ENCODE results near the gene CHCHD6. TPM values are rescaled to one million over a fixed set of nuclear protein-coding genes. Genes with fewer than 3 reads are reported as not detected.

CHCHD6 gene
- total and polyA plus RNA-seq, 2 of the 4 experiments (the other 2 are of a cell fraction) = 18.8 to 28.9 TPM

DNA sequence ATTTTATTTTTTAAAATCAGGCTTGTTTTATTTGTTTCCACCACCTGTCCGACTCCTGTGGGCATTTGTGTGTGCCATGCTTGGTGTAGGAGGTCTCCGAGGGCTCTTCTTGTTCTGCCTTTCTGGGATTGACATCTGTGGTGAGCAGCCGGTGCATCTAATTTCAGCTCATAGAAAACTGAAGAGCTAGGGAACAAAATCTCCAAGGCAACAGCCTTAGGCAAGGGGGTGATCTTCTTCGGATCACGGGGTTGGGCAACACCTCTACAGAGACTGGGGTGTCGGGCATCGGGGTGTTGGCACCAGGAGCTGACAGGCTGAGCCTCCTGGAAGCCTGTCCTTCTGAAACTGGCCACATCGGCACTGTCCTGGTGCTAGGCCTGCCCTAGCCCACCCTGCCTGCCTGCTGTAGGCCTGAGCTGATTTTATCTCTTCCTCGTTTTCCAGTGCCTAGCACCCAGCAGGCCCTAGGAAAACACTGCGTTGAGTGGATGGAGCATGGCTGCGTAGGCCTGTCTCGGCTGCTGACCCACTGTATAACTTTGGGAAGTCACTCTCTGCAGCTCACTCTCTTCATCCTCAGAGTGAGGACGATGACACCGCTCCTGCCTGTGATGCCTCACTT lies 10.3 kb downstream of the CHCHD6 start:
- Histone ChIP-seq H3K4me3 (ENCODE audit: insufficient read depth, low read depth, low read length) (no peak overlapping the region), H3K9me3 (ENCODE audit: control insufficient read depth, insufficient read depth, low read length) (no peaks in the 10 kb centered on the region), H4K8ac (ENCODE audit: low read depth in 2 of 2, low read length in 2 of 2) (no peak overlapping the region), H4K91ac (ENCODE audit: insufficient read depth, low read depth, low read length) (no peak overlapping the region), H3K4me2 (ENCODE audit: low read depth, low read length) (no peak overlapping the region), H2BK20ac (ENCODE audit: low read depth, low read length) (no peak overlapping the region), H3K4ac (ENCODE audit: low read depth, low read length) (no peak overlapping the region), H3K14ac (replicated peaks; ENCODE audit: low read depth, low read length) (no peak overlapping the region), H3K27ac (ENCODE audit: insufficient read depth, low read length) (no peak overlapping the region), H3K4me1 (ENCODE audit: control insufficient read depth, insufficient read depth, low read length) (0 out of 2 replicates have a peak, but pooled peaks cover 2% of the 10 kb centered on the region), H4K20me1 (ENCODE audit: insufficient read depth, low read length) (peaks cover 12% of the 10 kb centered on the region), H3K18ac (ENCODE audit: low read depth, low read length) (no peak overlapping the region), H3K9me1 (ENCODE audit: insufficient read depth, low read length) (no peaks in the 10 kb centered on the region; the same call in 1 of the 2 replicates), H2BK120ac (ENCODE audit: low read depth, low read length) (no peak overlapping the region), H4K5ac (ENCODE audit: low read depth, low read length) (no peak overlapping the region), H3K27me3 (ENCODE audit: control insufficient read depth, insufficient read depth, low read length) (no peaks in the 10 kb centered on the region), H3K9ac (ENCODE audit: low read depth, low read length) (no peak overlapping the region), H2AK5ac (ENCODE audit: low read depth, low read length) (no peak overlapping the region), H2BK15ac (ENCODE audit: low read depth, low read length) (no peak overlapping the region), H3K23ac (ENCODE audit: low read depth, low read length) (no peak overlapping the region), H2BK5ac (ENCODE audit: low read depth, low read length, poor library complexity, severe bottlenecking) (no peak overlapping the region), H3K56ac (ENCODE audit: extremely low read depth, insufficient read depth, low read length) (no peak overlapping the region), H2AK9ac (replicated peaks; ENCODE audit: low read depth, low read length, poor library complexity) (no peak overlapping the region), H2AFZ (replicated peaks; ENCODE audit: low read length, poor library complexity) (no peak overlapping the region), H3K36me3 (ENCODE audit: control insufficient read depth, insufficient read depth, low read length) (no peaks in the 10 kb centered on the region), H3K79me1 (ENCODE audit: low read depth in 1 of 2, low read length in 2 of 2) (peaks cover 18 to 22% of the 10 kb centered on the region in 2 experiments; a peak in 3 of 4 replicates)
- no peak for DNase-seq
- dilution Hi-C loops (cut with HindIII; ENCODE audit: low sequenced_read_pairs, unreplicated experiment) = no loop called here
- CTCF ChIA-PET = interaction anchor here (0.6 kb wide), 1 partner anchor 289 kb away, joined by 3 read pairs; no protein-coding TSS in a partner anchor
- intact Hi-C loops (cut with micrococcal nuclease) = no loop called here
- ATAC-seq (ENCODE audit: low read depth) = no peak
- BruUV-seq (replicated peaks) = no TSS peak
- WGBS, 2 experiments (ENCODE audit: extremely low coverage in 2 of 2, insufficient read length in 1 of 2) = 92% methylated on average over 5 of the region's 14 CpGs; no CpG with 5 or more reads in 1 of the 2 experiments
- in situ Hi-C loops (cut with MboI; ENCODE audit: low sequenced_read_pairs) = no loop called here
- no peak for TF ChIP-seq NFE2L2 (IDR thresholded peaks at IDR 0.05; ENCODE audit: low read depth, low read length)
- TF ChIP-seq BHLHE40 (IDR thresholded peaks at IDR 0.05; ENCODE audit: low read depth, low read length) = no peak
- TF ChIP-seq, protein P1, sequence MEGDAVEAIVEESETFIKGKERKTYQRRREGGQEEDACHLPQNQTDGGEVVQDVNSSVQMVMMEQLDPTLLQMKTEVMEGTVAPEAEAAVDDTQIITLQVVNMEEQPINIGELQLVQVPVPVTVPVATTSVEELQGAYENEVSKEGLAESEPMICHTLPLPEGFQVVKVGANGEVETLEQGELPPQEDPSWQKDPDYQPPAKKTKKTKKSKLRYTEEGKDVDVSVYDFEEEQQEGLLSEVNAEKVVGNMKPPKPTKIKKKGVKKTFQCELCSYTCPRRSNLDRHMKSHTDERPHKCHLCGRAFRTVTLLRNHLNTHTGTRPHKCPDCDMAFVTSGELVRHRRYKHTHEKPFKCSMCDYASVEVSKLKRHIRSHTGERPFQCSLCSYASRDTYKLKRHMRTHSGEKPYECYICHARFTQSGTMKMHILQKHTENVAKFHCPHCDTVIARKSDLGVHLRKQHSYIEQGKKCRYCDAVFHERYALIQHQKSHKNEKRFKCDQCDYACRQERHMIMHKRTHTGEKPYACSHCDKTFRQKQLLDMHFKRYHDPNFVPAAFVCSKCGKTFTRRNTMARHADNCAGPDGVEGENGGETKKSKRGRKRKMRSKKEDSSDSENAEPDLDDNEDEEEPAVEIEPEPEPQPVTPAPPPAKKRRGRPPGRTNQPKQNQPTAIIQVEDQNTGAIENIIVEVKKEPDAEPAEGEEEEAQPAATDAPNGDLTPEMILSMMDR (conservative IDR thresholded peaks at IDR 0.05; ENCODE audit: low read depth, low read length) = no peak
- no peak for TF ChIP-seq CEBPB (IDR thresholded peaks at IDR 0.05; ENCODE audit: low read depth, low read length)
- TF ChIP-seq MAFK (IDR thresholded peaks at IDR 0.05; ENCODE audit: low read depth, low read length) = no peak
- no peak for TF ChIP-seq USF2 (IDR thresholded peaks at IDR 0.05; ENCODE audit: low read depth, low read length)
- TF ChIP-seq RAD21 (IDR thresholded peaks at IDR 0.05; ENCODE audit: low read length) = no peak
- no peak for TF ChIP-seq CHD1 (IDR thresholded peaks at IDR 0.05; ENCODE audit: low read depth, low read length)
- TF ChIP-seq FOS (IDR thresholded peaks at IDR 0.05; ENCODE audit: low read depth, low read length) = no peak
- TF ChIP-seq RFX5 (IDR thresholded peaks at IDR 0.05; ENCODE audit: low read depth, low read length) = no peak
- no peak for TF ChIP-seq POLR2A (IDR thresholded peaks at IDR 0.05; ENCODE audit: low read depth, low read length)
- no peak for TF ChIP-seq SMC3 (IDR thresholded peaks at IDR 0.05; ENCODE audit: low read depth, low read length)
- TF ChIP-seq, protein P2, sequence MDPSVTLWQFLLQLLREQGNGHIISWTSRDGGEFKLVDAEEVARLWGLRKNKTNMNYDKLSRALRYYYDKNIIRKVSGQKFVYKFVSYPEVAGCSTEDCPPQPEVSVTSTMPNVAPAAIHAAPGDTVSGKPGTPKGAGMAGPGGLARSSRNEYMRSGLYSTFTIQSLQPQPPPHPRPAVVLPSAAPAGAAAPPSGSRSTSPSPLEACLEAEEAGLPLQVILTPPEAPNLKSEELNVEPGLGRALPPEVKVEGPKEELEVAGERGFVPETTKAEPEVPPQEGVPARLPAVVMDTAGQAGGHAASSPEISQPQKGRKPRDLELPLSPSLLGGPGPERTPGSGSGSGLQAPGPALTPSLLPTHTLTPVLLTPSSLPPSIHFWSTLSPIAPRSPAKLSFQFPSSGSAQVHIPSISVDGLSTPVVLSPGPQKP (IDR thresholded peaks at IDR 0.05; ENCODE audit: borderline replicate concordance, low read depth, low read length) = no peak
- POLR2A ChIA-PET (ENCODE audit: unreplicated experiment) = no interaction called here

Measured in IMR-90 (cell line).